Gastrocnemius medialis (tissue), 4 donors: Measurements from ENCODE around the gene LILRB4.

Source experiments
- CTCF ChIP-seq, 5 experiments: fragments of 450-650 bp in 3 of 5; fragments of 200-600 bp in 2 of 5; sonication (generic) in 2 of 5; IDR thresholded peaks in 4 of 5; conservative IDR thresholded peaks in 1 of 5; 1 replicate in 4 of 5; 2 replicates in 1 of 5; pipeline ENCODE4 v1.5.1; 2016 to 2019; ENCODE audit warnings: antibody characterized with exemption in 5 of 5, mild to moderate bottlenecking in 3 of 5, moderate library complexity in 3 of 5
- POLR2A ChIP-seq, 2 donors: fragments of 450-650 bp; IDR thresholded peaks; one replicate each; pipeline ENCODE4 v1.6.1; 2017; ENCODE audit warnings: antibody characterized with exemption in 2 of 2, mild to moderate bottlenecking in 2 of 2, moderate library complexity in 2 of 2

- no peak for TF ChIP-seq CTCF (IDR thresholded peaks at IDR 0.05 in 4 of 5, conservative IDR thresholded peaks at IDR 0.05 in 1 of 5)
- no peak for TF ChIP-seq POLR2A (IDR thresholded peaks at IDR 0.05)
Measured at GRCh38 chr19:54661846-54662481, 821 bp upstream of the LILRB4 start.
